AG08396 (cell line): ENCODE results near the gene STAB2.

Source experiments
- DNase-seq: peaks from one replicate; pipeline ENCODE4 v3.0.0; 2012; ENCODE audit warnings: low spot score, mixed read lengths

Gene STAB2

GRCh38 chr12:103748875-103749274, 161.8 kb downstream of the STAB2 start:
- DNase-seq: no peak

- DNase-seq: no peak
Measured at GRCh38 chr12:103751171-103751570, 164.1 kb downstream of the STAB2 start.

GRCh38 chr12:103751600-103751999, 164.5 kb downstream of the STAB2 start:
- DNase-seq: no peak

GRCh38 chr12:103755425-103755824, 168.4 kb downstream of the STAB2 start:
- DNase-seq: no peak

GRCh38 chr12:103756443-103756842, 169.4 kb downstream of the STAB2 start:
- DNase-seq: no peak

GRCh38 chr12:103757248-103757647, 170.2 kb downstream of the STAB2 start:
- DNase-seq: no peak

- DNase-seq: no peak
Measured at GRCh38 chr12:103758310-103759089, 171.4 kb downstream of the STAB2 start.

- DNase-seq: no peak
Measured at GRCh38 chr12:103762473-103762872, 175.4 kb downstream of the STAB2 start.

- no peak for DNase-seq
Measured at GRCh38 chr12:103765322-103765721, 178.2 kb downstream of the STAB2 start.

- DNase-seq: no peak
Measured at GRCh38 chr12:103766028-103766427, 179.0 kb downstream of the STAB2 start.

- no peak for DNase-seq
Measured at GRCh38 chr12:103768467-103769123, 181.5 kb downstream of the STAB2 start.

GRCh38 chr12:103769240-103769945, 182.3 kb downstream of the STAB2 start:
- no peak for DNase-seq

GRCh38 chr12:103771466-103771865, 184.4 kb downstream of the STAB2 start:
- peak; percentile 73 for DNase-seq

- DNase-seq: no peak
Measured at GRCh38 chr12:103772367-103773108, 185.5 kb downstream of the STAB2 start.

- no peak for DNase-seq
Measured at GRCh38 chr12:103773109-103773910, 186.2 kb downstream of the STAB2 start.

- DNase-seq: no peak
Measured at GRCh38 chr12:103774977-103775560, 188.0 kb downstream of the STAB2 start.

- no peak for DNase-seq
Measured at GRCh38 chr12:103778781-103779180, 191.7 kb downstream of the STAB2 start.

- peak; percentile 51 for DNase-seq
Measured at GRCh38 chr12:103779410-103780092, 192.5 kb downstream of the STAB2 start.

GRCh38 chr12:103780093-103780440, 193.0 kb downstream of the STAB2 start:
- no peak for DNase-seq

GRCh38 chr12:103780992-103781391, 193.9 kb downstream of the STAB2 start:
- no peak for DNase-seq

- DNase-seq: no peak
Measured at GRCh38 chr12:103782399-103782798, 195.3 kb downstream of the STAB2 start.
